ENCODE measurements around the gene OR52E4.

OR52E4 gene

GRCh38 chr11:5929571-5930368 lies 49.3 kb downstream of the OR52E4 start:
- H3K9me3 ChIP-seq (ENCODE audit: low read length), result no peaks in the 10 kb centered on the region
- no peaks in the 10 kb centered on the region for H3K4me1 ChIP-seq (ENCODE audit: insufficient read depth, low read length)
- H3K9ac ChIP-seq (ENCODE audit: low read length), result no peak overlapping the region
- H3K27me3 ChIP-seq (ENCODE audit: control insufficient read depth in 1 of 2, insufficient read depth in 2 of 2, low read length in 2 of 2), result no peaks in the 10 kb centered on the region
- H3K27ac ChIP-seq (ENCODE audit: low read depth, low read length), result no peak overlapping the region
- H3K36me3 ChIP-seq (ENCODE audit: insufficient read depth, low read length), result no peaks in the 10 kb centered on the region
- H3K4me3 ChIP-seq (ENCODE audit: low read depth in 1 of 2, low read length in 2 of 2), result no peak overlapping the region

GRCh38 chr11:5930614-5931013 lies 50.2 kb downstream of the OR52E4 start:
- Histone ChIP-seq H3K9ac (ENCODE audit: low read length) (no peak overlapping the region), H3K9me3 (ENCODE audit: low read length) (no peaks in the 10 kb centered on the region), H3K4me1 (ENCODE audit: insufficient read depth, low read length) (no peaks in the 10 kb centered on the region), H3K4me3 (ENCODE audit: low read depth in 1 of 2, low read length in 2 of 2) (no peak overlapping the region), H3K36me3 (ENCODE audit: insufficient read depth, low read length) (no peaks in the 10 kb centered on the region), H3K27me3 (ENCODE audit: control insufficient read depth in 1 of 2, insufficient read depth in 2 of 2, low read length in 2 of 2) (no peaks in the 10 kb centered on the region), H3K27ac (ENCODE audit: low read depth, low read length) (no peak overlapping the region)

- Histone ChIP-seq H3K4me3 (ENCODE audit: low read depth in 1 of 2, low read length in 2 of 2) (no peak overlapping the region), H3K9ac (ENCODE audit: low read length) (no peak overlapping the region), H3K27ac (ENCODE audit: low read depth, low read length) (no peak overlapping the region), H3K4me1 (ENCODE audit: insufficient read depth, low read length) (no peaks in the 10 kb centered on the region), H3K9me3 (ENCODE audit: low read length) (no peaks in the 10 kb centered on the region), H3K36me3 (ENCODE audit: insufficient read depth, low read length) (no peaks in the 10 kb centered on the region), H3K27me3 (ENCODE audit: control insufficient read depth in 1 of 2, insufficient read depth in 2 of 2, low read length in 2 of 2) (no peaks in the 10 kb centered on the region)
These were observed 50.6 kb downstream of the OR52E4 start for GRCh38 chr11:5931061-5931460.

- Histone ChIP-seq H3K9ac (ENCODE audit: low read length) (no peak overlapping the region), H3K27ac (ENCODE audit: low read depth, low read length) (no peak overlapping the region), H3K4me1 (ENCODE audit: insufficient read depth, low read length) (no peaks in the 10 kb centered on the region), H3K9me3 (ENCODE audit: low read length) (no peaks in the 10 kb centered on the region), H3K36me3 (ENCODE audit: insufficient read depth, low read length) (no peaks in the 10 kb centered on the region), H3K4me3 (ENCODE audit: low read depth in 1 of 2, low read length in 2 of 2) (no peak overlapping the region), H3K27me3 (ENCODE audit: control insufficient read depth in 1 of 2, insufficient read depth in 2 of 2, low read length in 2 of 2) (no peaks in the 10 kb centered on the region)
These were observed 52.2 kb downstream of the OR52E4 start for GRCh38 chr11:5932671-5933070.

DNA sequence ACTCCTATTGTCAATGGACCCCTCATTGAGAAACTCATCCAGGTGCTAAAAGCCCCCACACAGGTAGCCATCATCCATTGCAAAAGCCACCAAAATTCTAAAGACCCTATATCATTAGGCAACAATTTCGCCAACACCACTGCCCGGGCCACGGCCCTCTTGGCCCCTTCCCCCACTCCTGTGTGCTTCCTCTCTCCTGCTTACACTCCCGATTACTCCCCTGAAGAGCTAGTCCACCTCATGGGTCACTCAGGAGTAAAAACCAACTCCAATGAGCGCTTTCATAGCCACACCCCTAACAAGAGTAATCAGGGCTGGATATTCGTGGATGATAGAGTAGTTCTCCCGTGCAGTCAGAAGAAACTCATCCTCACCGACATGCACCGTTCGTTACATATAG lies 52.7 kb downstream of the OR52E4 start:
- no peak overlapping the region for H3K27ac ChIP-seq (ENCODE audit: low read depth, low read length)
- no peak overlapping the region for H3K9ac ChIP-seq (ENCODE audit: low read length)
- no peaks in the 10 kb centered on the region for H3K9me3 ChIP-seq (ENCODE audit: low read length)
- no peaks in the 10 kb centered on the region for H3K4me1 ChIP-seq (ENCODE audit: insufficient read depth, low read length)
- no peaks in the 10 kb centered on the region for H3K27me3 ChIP-seq (ENCODE audit: control insufficient read depth in 1 of 2, insufficient read depth in 2 of 2, low read length in 2 of 2)
- no peak overlapping the region for H3K4me3 ChIP-seq (ENCODE audit: low read depth in 1 of 2, low read length in 2 of 2)
- no peaks in the 10 kb centered on the region for H3K36me3 ChIP-seq (ENCODE audit: insufficient read depth, low read length)
